Esophagus squamous epithelium (tissue), 5 donors: ENCODE results near the gene S100B. TPM values are rescaled to one million over a fixed set of nuclear protein-coding genes. Genes with fewer than 3 reads are reported as not detected.

Source experiments
- DNase-seq: peaks from one replicate; lab custom pipeline; 2025; lab: John Stamatoyannopoulos, UW
- H3K27ac ChIP-seq, 4 donors: fragments of 200-600 bp; sonication (generic); one replicate each; pipeline ENCODE4 v1.5.1; 2016 to 2019; ENCODE audit warnings: mild to moderate bottlenecking in 1 of 4
- H3K27me3 ChIP-seq, 4 donors: fragments of 200-600 bp; sonication (generic); 1 replicate in 3 of 4; 2 replicates in 1 of 4; pipeline versions ENCODE4 v1.5.1 to v1.6.0; 2017 to 2021; ENCODE audit warnings: antibody characterized with exemption in 1 of 4
- H3K36me3 ChIP-seq, 3 donors: fragments of 200-600 bp; sonication (generic); one replicate each; pipeline ENCODE4 v1.5.1; 2016 to 2019
- H3K4me1 ChIP-seq, 3 donors: fragments of 200-600 bp; sonication (generic); one replicate each; pipeline ENCODE4 v1.5.1; 2017 to 2019
- H3K4me3 ChIP-seq, 4 donors: fragments of 200-600 bp; sonication (generic); 1 replicate in 3 of 4; 2 replicates in 1 of 4; pipeline ENCODE4 v1.5.1; 2016 to 2019; ENCODE audit warnings: mild to moderate bottlenecking in 2 of 4, moderate library complexity in 1 of 4
- H3K9me3 ChIP-seq, 3 donors: fragments of 200-600 bp; sonication (generic); one replicate each; pipeline ENCODE4 v1.5.1; 2016 to 2019
- POLR2A ChIP-seq, 4 donors: fragments of 450-650 bp; IDR thresholded peaks; one replicate each; pipeline ENCODE4 v1.6.1; 2017; ENCODE audit warnings: antibody characterized with exemption in 4 of 4, mild to moderate bottlenecking in 4 of 4, moderate library complexity in 3 of 4
- WGBS, 2 donors: methylation state at CpG; one replicate each; pipeline ENCODE4 v1.1.5; 2018; 5-methylcytosine and 5-hydroxymethylcytosine counted together
- intact Hi-C: fragments of 100-400 bp; cut with DNase I; formaldehyde crosslinking; loops from one replicate; pipeline ENCODE4 v1.15.0; 2022
- total RNA-seq, 4 donors: library from RNA; depleted of rRNA; stranded (reverse); fragments of >200 nt; gene quantifications; one replicate each; pipeline ENCODE4 v1.1.0, GENCODE V29; 2016
- TF ChIP-seq, protein P1 (sequence below), 6 experiments: fragments of 450-650 bp in 4 of 6; fragments of 200-600 bp in 2 of 6; sonication (generic) in 2 of 6; IDR thresholded peaks; one replicate each; pipeline ENCODE4 v1.5.1; 2016 to 2019; ENCODE audit warnings: antibody characterized with exemption in 6 of 6, mild to moderate bottlenecking in 4 of 6, moderate library complexity in 4 of 6
- donor health status: DM: yes; HTN: yes; CAD: no.

S100B gene
- total RNA-seq, 4 donors from 2014 or later, result 0.57 to 14.7 (median 8.2) TPM; not detected in 1

DNA sequence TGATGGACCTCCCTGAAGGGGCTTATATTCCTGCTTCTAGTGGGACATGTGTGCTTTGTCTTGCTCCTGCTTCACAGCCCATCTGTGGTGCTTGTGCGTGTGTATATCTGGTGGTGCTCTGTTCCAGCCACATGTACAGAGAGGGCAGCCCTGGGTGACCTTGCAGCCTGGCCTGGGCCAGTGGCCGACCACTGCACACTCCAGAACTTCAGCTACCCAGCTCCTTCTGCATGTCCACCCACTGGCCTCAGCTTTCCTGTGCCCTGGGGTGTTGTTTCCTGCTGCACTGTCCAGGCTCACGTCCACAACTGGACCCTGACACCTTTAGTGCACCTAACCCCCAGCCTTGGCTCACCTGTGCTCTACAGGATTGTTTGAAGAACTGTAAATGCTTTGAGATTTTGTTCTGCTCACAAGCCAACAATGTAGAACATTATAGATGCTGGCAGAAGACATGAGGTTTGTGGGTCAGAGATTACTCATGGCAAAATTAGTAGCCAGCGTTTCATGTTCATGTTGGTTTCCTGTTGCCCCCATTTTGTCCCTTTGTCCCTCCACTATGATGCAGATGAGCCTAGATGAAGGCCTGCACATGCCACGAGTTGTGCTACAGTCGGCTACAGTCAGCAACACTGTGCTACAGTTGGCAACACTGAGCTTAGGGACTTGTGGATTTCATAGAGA is 5.3 kb upstream of the S100B start:
- intact Hi-C loops, result no loop called here
- DNase-seq, result no peak
- H3K4me3 ChIP-seq, result no peak overlapping the region
- 58 to 74% methylated on average over 2 to 5 of the region's 6 CpGs for WGBS, 2 donors
- no peak for TF ChIP-seq POLR2A (IDR thresholded peaks at IDR 0.05)
- TF ChIP-seq, protein P1, sequence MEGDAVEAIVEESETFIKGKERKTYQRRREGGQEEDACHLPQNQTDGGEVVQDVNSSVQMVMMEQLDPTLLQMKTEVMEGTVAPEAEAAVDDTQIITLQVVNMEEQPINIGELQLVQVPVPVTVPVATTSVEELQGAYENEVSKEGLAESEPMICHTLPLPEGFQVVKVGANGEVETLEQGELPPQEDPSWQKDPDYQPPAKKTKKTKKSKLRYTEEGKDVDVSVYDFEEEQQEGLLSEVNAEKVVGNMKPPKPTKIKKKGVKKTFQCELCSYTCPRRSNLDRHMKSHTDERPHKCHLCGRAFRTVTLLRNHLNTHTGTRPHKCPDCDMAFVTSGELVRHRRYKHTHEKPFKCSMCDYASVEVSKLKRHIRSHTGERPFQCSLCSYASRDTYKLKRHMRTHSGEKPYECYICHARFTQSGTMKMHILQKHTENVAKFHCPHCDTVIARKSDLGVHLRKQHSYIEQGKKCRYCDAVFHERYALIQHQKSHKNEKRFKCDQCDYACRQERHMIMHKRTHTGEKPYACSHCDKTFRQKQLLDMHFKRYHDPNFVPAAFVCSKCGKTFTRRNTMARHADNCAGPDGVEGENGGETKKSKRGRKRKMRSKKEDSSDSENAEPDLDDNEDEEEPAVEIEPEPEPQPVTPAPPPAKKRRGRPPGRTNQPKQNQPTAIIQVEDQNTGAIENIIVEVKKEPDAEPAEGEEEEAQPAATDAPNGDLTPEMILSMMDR (IDR thresholded peaks at IDR 0.05), result no peak
- H3K36me3 ChIP-seq, result no peaks in the 10 kb centered on the region
- peaks cover 0 to 17% (median 0%) of the 10 kb centered on the region in 3 donors for H3K4me1 ChIP-seq
- H3K27me3 ChIP-seq, result no peaks in the 10 kb centered on the region
- H3K27ac ChIP-seq, result no peak overlapping the region
- no peaks in the 10 kb centered on the region for H3K9me3 ChIP-seq

- no peak for TF ChIP-seq POLR2A (IDR thresholded peaks at IDR 0.05)
- TF ChIP-seq, protein P1 (IDR thresholded peaks at IDR 0.05), result no peak
- no peak overlapping the region for H3K27ac ChIP-seq
- no peaks in the 10 kb centered on the region for H3K27me3 ChIP-seq
- intact Hi-C loops, result no loop called here
- H3K4me3 ChIP-seq, result no peak overlapping the region
- H3K36me3 ChIP-seq, result no peaks in the 10 kb centered on the region
- no peak for DNase-seq
- 76% methylated on average over 3 of the region's 3 CpGs for WGBS, 2 donors
- H3K9me3 ChIP-seq, result no peaks in the 10 kb centered on the region
- peaks cover 0 to 20% (median 0%) of the 10 kb centered on the region in 3 donors for H3K4me1 ChIP-seq
These were observed 3.8 kb upstream of the S100B start for GRCh38 chr21:46608672-46609111.

- Histone ChIP-seq H3K4me1 (peaks cover 0 to 20% (median 0%) of the 10 kb centered on the region in 3 donors), H3K4me3 (no peak overlapping the region), H3K9me3 (no peaks in the 10 kb centered on the region), H3K27me3 (no peaks in the 10 kb centered on the region), H3K36me3 (no peaks in the 10 kb centered on the region), H3K27ac (no peak overlapping the region)
- 90 to 93% methylated on average over 2 of the region's 2 CpGs for WGBS, 2 donors
- intact Hi-C loops, result no loop called here
- no peak for DNase-seq
- TF ChIP-seq, protein P1 (IDR thresholded peaks at IDR 0.05), result no peak
- TF ChIP-seq POLR2A (IDR thresholded peaks at IDR 0.05), result no peak
These were observed 2.8 kb upstream of the S100B start for GRCh38 chr21:46607636-46608035.

DNA sequence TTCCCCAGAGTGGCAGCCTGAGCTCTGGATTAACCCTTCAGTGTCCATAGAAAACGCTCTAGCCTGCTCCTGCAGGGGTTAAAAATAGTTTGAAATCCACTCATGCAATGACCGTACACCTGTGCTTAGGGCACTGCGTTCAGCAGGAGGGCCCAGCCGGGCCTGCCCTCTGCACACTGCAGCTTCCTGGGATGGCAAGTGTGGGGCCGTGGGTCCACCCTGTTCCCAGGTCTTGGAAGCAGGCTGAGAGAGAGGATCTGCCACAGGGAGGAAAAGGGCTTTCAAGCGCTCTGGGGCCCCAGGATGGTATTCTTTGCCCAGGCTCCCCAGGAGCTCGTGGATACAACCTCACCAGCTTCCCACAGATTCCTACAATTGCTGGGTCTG is 1.5 kb upstream of the S100B start:
- Histone ChIP-seq H3K27ac (peak overlapping the region in 3 of 4 donors; percentile 19 to 72 (median 25)), H3K27me3 (no peaks in the 10 kb centered on the region), H3K4me3 (no peak overlapping the region), H3K9me3 (no peaks in the 10 kb centered on the region), H3K4me1 (peaks cover 0 to 20% (median 0%) of the 10 kb centered on the region in 3 donors), H3K36me3 (no peaks in the 10 kb centered on the region)
- TF ChIP-seq, protein P1 (IDR thresholded peaks at IDR 0.05), result no peak
- no peak for TF ChIP-seq POLR2A (IDR thresholded peaks at IDR 0.05)
- no peak for DNase-seq
- intact Hi-C loops, result no loop called here
- 63 to 73% methylated on average over 2 to 3 of the region's 7 CpGs for WGBS, 2 donors

DNA sequence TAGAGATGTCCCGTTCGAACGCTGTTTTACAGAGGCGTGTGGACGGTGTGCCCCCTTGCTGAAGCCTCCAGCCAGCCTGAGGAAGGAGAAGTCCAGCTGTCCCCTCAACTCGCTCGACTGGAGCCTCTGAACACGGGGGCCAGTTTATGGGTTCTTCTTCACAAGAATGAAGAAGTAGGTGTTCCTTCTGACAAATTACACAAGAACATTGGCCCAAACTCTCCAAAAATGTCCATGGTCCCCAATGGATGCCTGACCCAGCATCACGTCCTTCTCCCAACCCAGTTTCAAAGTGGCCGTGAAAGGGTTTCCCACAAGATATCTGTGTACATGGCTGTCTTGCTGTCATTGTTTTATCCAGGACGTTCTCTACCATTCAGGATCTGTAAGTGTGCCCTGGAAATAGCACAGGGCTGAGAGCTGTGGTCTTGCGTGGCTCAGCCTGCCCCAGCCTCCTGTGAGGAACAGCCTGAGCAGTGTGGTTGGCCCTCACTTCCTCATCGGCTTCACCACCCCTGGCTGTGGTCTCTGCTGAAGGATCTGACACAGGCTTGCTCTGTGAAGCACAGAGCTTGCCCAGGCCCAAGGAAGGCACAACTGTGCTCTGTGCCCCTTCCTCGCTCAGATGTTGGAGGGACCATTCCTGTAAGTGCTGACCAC is 1.0 kb upstream of the S100B start:
- Histone ChIP-seq H3K9me3 (no peaks in the 10 kb centered on the region), H3K4me1 (peaks cover 0 to 20% (median 0%) of the 10 kb centered on the region in 3 donors), H3K27me3 (no peaks in the 10 kb centered on the region), H3K27ac (peak overlapping the region in 3 of 4 donors; percentile 19 to 72 (median 21)), H3K4me3 (no peak overlapping the region), H3K36me3 (no peaks in the 10 kb centered on the region)
- DNase-seq, result no peak
- WGBS, 2 donors, result 57 to 60% methylated on average over 7 to 9 of the region's 14 CpGs
- intact Hi-C loops, result no loop called here
- no peak for TF ChIP-seq POLR2A (IDR thresholded peaks at IDR 0.05)
- TF ChIP-seq, protein P1 (IDR thresholded peaks at IDR 0.05), result no peak
